Thyroid gland (tissue), 4 donors: ENCODE results near the gene XPC. TPM values are rescaled to one million over a fixed set of nuclear protein-coding genes. Genes with fewer than 3 reads are reported as not detected.

Source experiments
- DNase-seq, 2 donors: peaks; one replicate each; pipeline ENCODE4 v3.0.0-alpha.2; 2019
- H3K27ac ChIP-seq, 3 donors: fragments of 200-600 bp; sonication (generic); 1 replicate in 2 of 3; 2 replicates in 1 of 3; pipeline ENCODE4 v1.5.1; 2016 to 2019; ENCODE audit warnings: mild to moderate bottlenecking in 1 of 3, moderate library complexity in 1 of 3
- H3K27me3 ChIP-seq: fragments of 200-600 bp; sonication (generic); one replicate; pipeline ENCODE4 v1.5.1; 2019
- H3K36me3 ChIP-seq, 2 donors: fragments of 200-600 bp; sonication (generic); one replicate each; pipeline ENCODE4 v1.5.1; 2016 to 2019
- H3K4me1 ChIP-seq, 2 donors: fragments of 200-600 bp; sonication (generic); one replicate each; pipeline ENCODE4 v1.5.1; 2017 to 2019
- H3K4me3 ChIP-seq, 3 donors: fragments of 200-600 bp; sonication (generic); replicated peaks in 1 of 3; 1 replicate in 2 of 3; 2 replicates in 1 of 3; pipeline ENCODE4 v1.5.1; 2016; ENCODE audit warnings: mild to moderate bottlenecking in 1 of 3
- H3K9me3 ChIP-seq: fragments of 200-600 bp; sonication (generic); one replicate; pipeline ENCODE4 v1.5.1; 2017
- POLR2A ChIP-seq, 2 donors: fragments of 450-650 bp; IDR thresholded peaks; one replicate each; pipeline ENCODE4 v1.6.1; 2017; ENCODE audit warnings: antibody characterized with exemption in 2 of 2, mild to moderate bottlenecking in 2 of 2, moderate library complexity in 1 of 2
- WGBS, 2 donors: methylation state at CpG; one replicate each; pipeline ENCODE4 v1.1.5; 2017; 5-methylcytosine and 5-hydroxymethylcytosine counted together
- intact Hi-C: fragments of 100-400 bp; cut with DNase I; formaldehyde crosslinking; loops from one replicate; pipeline ENCODE4 v1.15.1; 2023
- total RNA-seq, 4 donors: library from RNA; depleted of rRNA; stranded (reverse); fragments of >200 nt; gene quantifications; one replicate each; pipeline ENCODE4 v1.2.3, GENCODE V29; 2016
- TF ChIP-seq, protein P1 (sequence below), 6 experiments: fragments of 200-600 bp in 3 of 6; fragments of 450-650 bp in 3 of 6; sonication (generic) in 3 of 6; IDR thresholded peaks; one replicate each; pipeline ENCODE4 v1.5.1; 2016 to 2019; ENCODE audit warnings: antibody characterized with exemption in 6 of 6, mild to moderate bottlenecking in 2 of 6, inconsistent platforms in 1 of 6, moderate library complexity in 1 of 6

Gene XPC
- total RNA-seq, 4 donors from 2014 or later, result 53.4 to 69.3 (median 60.8) TPM

- TF ChIP-seq, protein P1, sequence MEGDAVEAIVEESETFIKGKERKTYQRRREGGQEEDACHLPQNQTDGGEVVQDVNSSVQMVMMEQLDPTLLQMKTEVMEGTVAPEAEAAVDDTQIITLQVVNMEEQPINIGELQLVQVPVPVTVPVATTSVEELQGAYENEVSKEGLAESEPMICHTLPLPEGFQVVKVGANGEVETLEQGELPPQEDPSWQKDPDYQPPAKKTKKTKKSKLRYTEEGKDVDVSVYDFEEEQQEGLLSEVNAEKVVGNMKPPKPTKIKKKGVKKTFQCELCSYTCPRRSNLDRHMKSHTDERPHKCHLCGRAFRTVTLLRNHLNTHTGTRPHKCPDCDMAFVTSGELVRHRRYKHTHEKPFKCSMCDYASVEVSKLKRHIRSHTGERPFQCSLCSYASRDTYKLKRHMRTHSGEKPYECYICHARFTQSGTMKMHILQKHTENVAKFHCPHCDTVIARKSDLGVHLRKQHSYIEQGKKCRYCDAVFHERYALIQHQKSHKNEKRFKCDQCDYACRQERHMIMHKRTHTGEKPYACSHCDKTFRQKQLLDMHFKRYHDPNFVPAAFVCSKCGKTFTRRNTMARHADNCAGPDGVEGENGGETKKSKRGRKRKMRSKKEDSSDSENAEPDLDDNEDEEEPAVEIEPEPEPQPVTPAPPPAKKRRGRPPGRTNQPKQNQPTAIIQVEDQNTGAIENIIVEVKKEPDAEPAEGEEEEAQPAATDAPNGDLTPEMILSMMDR (IDR thresholded peaks at IDR 0.05), result no peak
- no peak for TF ChIP-seq POLR2A (IDR thresholded peaks at IDR 0.05)
- Histone ChIP-seq H3K9me3 (no peaks in the 10 kb centered on the region), H3K36me3 (peaks cover 50 to 54% of the 10 kb centered on the region in 2 donors), H3K27me3 (no peaks in the 10 kb centered on the region), H3K4me1 (no peaks in the 10 kb centered on the region), H3K4me3 (no peak overlapping the region), H3K27ac (no peak overlapping the region)
- 94 to 95% methylated on average over 6 of the region's 6 CpGs for WGBS, 2 donors
- DNase-seq, result no peak
- intact Hi-C loops, result no loop called here
These were observed 24.7 kb downstream of the XPC start for GRCh38 chr3:14153663-14154062.

- Histone ChIP-seq H3K36me3 (peaks cover 47 to 49% of the 10 kb centered on the region in 2 donors), H3K27ac (no peak overlapping the region), H3K9me3 (no peaks in the 10 kb centered on the region), H3K27me3 (no peaks in the 10 kb centered on the region), H3K4me1 (no peaks in the 10 kb centered on the region), H3K4me3 (no peak overlapping the region)
- no peak for DNase-seq
- WGBS, 2 donors, result 94 to 98% methylated on average over 4 of the region's 4 CpGs
- intact Hi-C loops, result no loop called here
- TF ChIP-seq, protein P1 (IDR thresholded peaks at IDR 0.05), result no peak
- no peak for TF ChIP-seq POLR2A (IDR thresholded peaks at IDR 0.05)
These were observed 25.4 kb downstream of the XPC start for GRCh38 chr3:14152963-14153355.

- 89% methylated on average over 11 of the region's 11 CpGs for WGBS, 2 donors
- Histone ChIP-seq H3K27me3 (no peaks in the 10 kb centered on the region), H3K4me1 (no peaks in the 10 kb centered on the region), H3K9me3 (no peaks in the 10 kb centered on the region), H3K36me3 (peaks cover 41 to 49% of the 10 kb centered on the region in 2 donors), H3K27ac (no peak overlapping the region), H3K4me3 (no peak overlapping the region)
- intact Hi-C loops, result no loop called here
- TF ChIP-seq, protein P1 (IDR thresholded peaks at IDR 0.05), result no peak
- no peak for TF ChIP-seq POLR2A (IDR thresholded peaks at IDR 0.05)
- no peak for DNase-seq
These were observed 26.0 kb downstream of the XPC start for GRCh38 chr3:14152233-14152962.

- no peak for DNase-seq
These were observed 26.8 kb downstream of the XPC start for GRCh38 chr3:14151471-14152083.

More at GRCh38 chr3:14151471-14152083, 26.8 kb downstream of the XPC start:
- H3K36me3 ChIP-seq, result peaks cover 37 to 49% of the 10 kb centered on the region in 2 donors
- no peaks in the 10 kb centered on the region for H3K4me1 ChIP-seq
- H3K9me3 ChIP-seq, result no peaks in the 10 kb centered on the region
- intact Hi-C loops, result no loop called here
- TF ChIP-seq POLR2A (IDR thresholded peaks at IDR 0.05), result no peak
- TF ChIP-seq, protein P1 (IDR thresholded peaks at IDR 0.05), result no peak
- 95 to 99% methylated on average over 8 to 9 of the region's 12 CpGs for WGBS, 2 donors
- no peaks in the 10 kb centered on the region for H3K27me3 ChIP-seq
- H3K4me3 ChIP-seq, result no peak overlapping the region
- no peak overlapping the region for H3K27ac ChIP-seq
